ENCODE results near the gene CTDSP1. TPM values are rescaled to one million over a fixed set of nuclear protein-coding genes. Genes with fewer than 3 reads are reported as not detected.

The CTDSP1 gene
- total RNA-seq, 1 donor from 2014 or later = 41.8 TPM

DNA sequence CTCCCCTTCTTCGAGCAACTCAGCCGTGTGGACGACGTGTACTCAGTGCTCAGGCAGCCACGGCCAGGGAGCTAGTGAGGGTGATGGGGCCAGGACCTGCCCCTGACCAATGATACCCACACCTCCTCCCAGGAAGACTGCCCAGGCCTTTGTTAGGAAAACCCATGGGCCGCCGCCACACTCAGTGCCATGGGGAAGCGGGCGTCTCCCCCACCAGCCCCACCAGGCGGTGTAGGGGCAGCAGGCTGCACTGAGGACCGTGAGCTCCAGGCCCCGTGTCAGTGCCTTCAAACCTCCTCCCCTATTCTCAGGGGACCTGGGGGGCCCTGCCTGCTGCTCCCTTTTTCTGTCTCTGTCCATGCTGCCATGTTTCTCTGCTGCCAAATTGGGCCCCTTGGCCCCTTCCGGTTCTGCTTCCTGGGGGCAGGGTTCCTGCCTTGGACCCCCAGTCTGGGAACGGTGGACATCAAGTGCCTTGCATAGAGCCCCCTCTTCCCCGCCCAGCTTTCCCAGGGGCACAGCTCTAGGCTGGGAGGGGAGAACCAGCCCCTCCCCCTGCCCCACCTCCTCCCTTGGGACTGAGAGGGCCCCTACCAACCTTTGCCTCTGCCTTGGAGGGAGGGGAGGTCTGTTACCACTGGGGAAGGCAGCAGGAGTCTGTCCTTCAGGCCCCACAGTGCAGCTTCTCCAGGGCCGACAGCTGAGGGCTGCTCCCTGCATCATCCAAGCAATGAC is 4.8 kb downstream of the CTDSP1 start:
- Histone ChIP-seq H3K9me3 (ENCODE audit: insufficient read depth, low read depth, low read length) (no peaks in the 10 kb centered on the region), H4K20me1 (ENCODE audit: insufficient read depth, low read length) (peaks cover 16% of the 10 kb centered on the region), H3K4me2 (ENCODE audit: low read length) (no peak overlapping the region), H3K9ac (ENCODE audit: low read length) (no peak overlapping the region), H3K36me3 (ENCODE audit: insufficient read depth, low read length) (peaks cover 3% of the 10 kb centered on the region), H3K27ac (ENCODE audit: low read depth, low read length) (no peak overlapping the region), H3K4me1 (ENCODE audit: insufficient read depth, low read length) (peaks cover 27% of the 10 kb centered on the region), H2AFZ (ENCODE audit: low read depth, low read length) (no peak overlapping the region), H3K79me2 (ENCODE audit: insufficient read depth, low read length) (peaks cover 27% of the 10 kb centered on the region), H3K4me3 (ENCODE audit: insufficient read depth, low read depth, low read length) (no peak overlapping the region), H3K27me3 (ENCODE audit: insufficient read depth, low read length) (no peaks in the 10 kb centered on the region)
- Mint-ChIP-seq H3K27me3 (ENCODE audit: low read depth, unreplicated experiment) (no peaks in the 10 kb centered on the region), H3K4me1 (ENCODE audit: low read depth, unreplicated experiment) (peaks cover 7% of the 10 kb centered on the region), H3K27ac (ENCODE audit: unreplicated experiment) (no peak overlapping the region), H3K4me3 (ENCODE audit: unreplicated experiment) (no peak overlapping the region), H3K9me3 (ENCODE audit: unreplicated experiment) (no peaks in the 10 kb centered on the region), H3K36me3 (ENCODE audit: low read depth, unreplicated experiment) (no peaks in the 10 kb centered on the region)
- no peak for DNase-seq (ENCODE audit: low read depth)
- FAIRE-seq = no peak
- TF ChIP-seq EZH2 (IDR thresholded peaks at IDR 0.05; ENCODE audit: insufficient read depth, low read length) = no peak
- TF ChIP-seq, protein P1, sequence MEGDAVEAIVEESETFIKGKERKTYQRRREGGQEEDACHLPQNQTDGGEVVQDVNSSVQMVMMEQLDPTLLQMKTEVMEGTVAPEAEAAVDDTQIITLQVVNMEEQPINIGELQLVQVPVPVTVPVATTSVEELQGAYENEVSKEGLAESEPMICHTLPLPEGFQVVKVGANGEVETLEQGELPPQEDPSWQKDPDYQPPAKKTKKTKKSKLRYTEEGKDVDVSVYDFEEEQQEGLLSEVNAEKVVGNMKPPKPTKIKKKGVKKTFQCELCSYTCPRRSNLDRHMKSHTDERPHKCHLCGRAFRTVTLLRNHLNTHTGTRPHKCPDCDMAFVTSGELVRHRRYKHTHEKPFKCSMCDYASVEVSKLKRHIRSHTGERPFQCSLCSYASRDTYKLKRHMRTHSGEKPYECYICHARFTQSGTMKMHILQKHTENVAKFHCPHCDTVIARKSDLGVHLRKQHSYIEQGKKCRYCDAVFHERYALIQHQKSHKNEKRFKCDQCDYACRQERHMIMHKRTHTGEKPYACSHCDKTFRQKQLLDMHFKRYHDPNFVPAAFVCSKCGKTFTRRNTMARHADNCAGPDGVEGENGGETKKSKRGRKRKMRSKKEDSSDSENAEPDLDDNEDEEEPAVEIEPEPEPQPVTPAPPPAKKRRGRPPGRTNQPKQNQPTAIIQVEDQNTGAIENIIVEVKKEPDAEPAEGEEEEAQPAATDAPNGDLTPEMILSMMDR (IDR thresholded peaks at IDR 0.05; ENCODE audit: insufficient read depth, low read depth, low read length) = no peak

GRCh38 chr2:218405086-218405745 is 5.5 kb downstream of the CTDSP1 start:
- Histone ChIP-seq H3K4me1 (ENCODE audit: insufficient read depth, low read length) (peaks cover 27% of the 10 kb centered on the region), H2AFZ (ENCODE audit: low read depth, low read length) (peak overlapping the region; percentile 77), H3K36me3 (ENCODE audit: insufficient read depth, low read length) (peaks cover 3% of the 10 kb centered on the region), H3K79me2 (ENCODE audit: insufficient read depth, low read length) (peaks cover 25% of the 10 kb centered on the region), H3K4me2 (ENCODE audit: low read length) (peak overlapping the region; percentile 92), H3K4me3 (ENCODE audit: insufficient read depth, low read depth, low read length) (no peak overlapping the region), H3K9me3 (ENCODE audit: insufficient read depth, low read depth, low read length) (no peaks in the 10 kb centered on the region), H3K27me3 (ENCODE audit: insufficient read depth, low read length) (no peaks in the 10 kb centered on the region), H3K9ac (ENCODE audit: low read length) (peak overlapping the region; percentile 69), H3K27ac (ENCODE audit: low read depth, low read length) (peak overlapping the region; percentile 50), H4K20me1 (ENCODE audit: insufficient read depth, low read length) (peaks cover 16% of the 10 kb centered on the region)
- FAIRE-seq = no peak
- Mint-ChIP-seq H3K27ac (ENCODE audit: unreplicated experiment) (no peak overlapping the region), H3K4me1 (ENCODE audit: low read depth, unreplicated experiment) (peaks cover 7% of the 10 kb centered on the region), H3K36me3 (ENCODE audit: low read depth, unreplicated experiment) (no peaks in the 10 kb centered on the region), H3K9me3 (ENCODE audit: unreplicated experiment) (no peaks in the 10 kb centered on the region), H3K27me3 (ENCODE audit: low read depth, unreplicated experiment) (no peaks in the 10 kb centered on the region), H3K4me3 (ENCODE audit: unreplicated experiment) (peak overlapping the region; percentile 62)
- DNase-seq (ENCODE audit: low read depth) = no peak
- TF ChIP-seq, protein P1 (IDR thresholded peaks at IDR 0.05; ENCODE audit: insufficient read depth, low read depth, low read length) = no peak
- TF ChIP-seq EZH2 (IDR thresholded peaks at IDR 0.05; ENCODE audit: insufficient read depth, low read length) = no peak

All from astrocyte (in vitro differentiated cells and primary cell).